HEK293T (cell line): ENCODE measurements around the gene CD200R1L.

Source experiments
- CTCF ChIA-PET: fragments of 350-600 bp; formaldehyde crosslinking; extraction: SDS; loops from one replicate; lab custom pipeline; 2021; ENCODE audit warnings: antibody characterized with exemption, inconsistent platforms; lab: Yijun Ruan, JAX
- POLR2A ChIA-PET: fragments of 350-600 bp; formaldehyde crosslinking; extraction: SDS; loops from one replicate; lab custom pipeline; 2020; ENCODE audit warnings: antibody characterized with exemption, inconsistent platforms; lab: Yijun Ruan, JAX
- DNase-seq: peaks from one replicate; pipeline ENCODE4 v3.0.0; 2012; ENCODE audit warnings: mixed read lengths; ENCODE audit errors: extremely low spot score
- ARNT ChIP-seq: fragments of 450-650 bp; IDR thresholded peaks from 2 replicates; pipeline ENCODE4 v1.6.1; 2017; ENCODE audit warnings: mild to moderate bottlenecking
- BHLHE40 ChIP-seq: fragments of 450-650 bp; IDR thresholded peaks from 2 replicates; pipeline ENCODE4 v1.6.1; 2016; ENCODE audit warnings: mild to moderate bottlenecking, moderate library complexity, borderline replicate concordance
- CTBP1 ChIP-seq: fragments of 450-650 bp; IDR thresholded peaks from 2 replicates; pipeline ENCODE4 v1.6.1; 2016; ENCODE audit warnings: borderline replicate concordance
- ELF4 ChIP-seq: fragments of 450-650 bp; IDR thresholded peaks from 2 replicates; pipeline ENCODE4 v1.6.1; 2017; ENCODE audit warnings: antibody characterized with exemption
- FOXA1 ChIP-seq: fragments of 450-650 bp; IDR thresholded peaks from 2 replicates; pipeline ENCODE4 v1.6.1; 2016; ENCODE audit warnings: mild to moderate bottlenecking
- FOXK2 ChIP-seq: fragments of 450-650 bp; IDR thresholded peaks from 2 replicates; pipeline ENCODE4 v1.6.1; 2016; ENCODE audit warnings: mild to moderate bottlenecking
- FOXM1 ChIP-seq: fragments of 450-650 bp; IDR thresholded peaks from 2 replicates; pipeline ENCODE4 v1.6.1; 2017; ENCODE audit warnings: mild to moderate bottlenecking, borderline replicate concordance
- HDGF ChIP-seq: fragments of 450-650 bp; IDR thresholded peaks from 2 replicates; pipeline ENCODE4 v1.6.1; 2017; ENCODE audit warnings: antibody characterized with exemption, borderline replicate concordance
- L3MBTL2 ChIP-seq: fragments of 450-650 bp; conservative IDR thresholded peaks from 2 replicates; pipeline ENCODE4 v1.6.1; 2016; ENCODE audit warnings: mild to moderate bottlenecking
- LEF1 ChIP-seq: fragments of 450-650 bp; IDR thresholded peaks from 2 replicates; pipeline ENCODE4 v1.6.1; 2017; ENCODE audit warnings: mild to moderate bottlenecking, borderline replicate concordance
- NFRKB ChIP-seq: fragments of 450-650 bp; IDR thresholded peaks from 2 replicates; pipeline ENCODE4 v1.6.1; 2016; ENCODE audit warnings: mild to moderate bottlenecking, moderate library complexity
- PKNOX1 ChIP-seq: fragments of 450-650 bp; IDR thresholded peaks from 2 replicates; pipeline ENCODE4 v1.6.1; 2016
- SP1 ChIP-seq: fragments of 450-650 bp; IDR thresholded peaks from 2 replicates; pipeline ENCODE4 v1.6.1; 2017
- SUZ12 ChIP-seq: fragments of 450-650 bp; IDR thresholded peaks from 2 replicates; pipeline ENCODE4 v1.6.1; 2016; ENCODE audit warnings: mild to moderate bottlenecking
- TARDBP ChIP-seq: fragments of 450-650 bp; IDR thresholded peaks from 2 replicates; pipeline ENCODE4 v1.6.1; 2016
- ZNF384 ChIP-seq: fragments of 450-650 bp; IDR thresholded peaks from 2 replicates; pipeline ENCODE4 v1.6.1; 2016

CD200R1L gene

GRCh38 chr3:112776836-112777235, 69.8 kb downstream of the CD200R1L start:
- CTCF ChIA-PET, result no interaction called here
- TF ChIP-seq FOXK2 (no peak), FOXA1 (no peak)
- no peak for DNase-seq
- POLR2A ChIA-PET, result no interaction called here

GRCh38 chr3:112776000-112776399, 70.7 kb downstream of the CD200R1L start:
- TF ChIP-seq LEF1, result no peak

GRCh38 chr3:112775011-112775742, 71.5 kb downstream of the CD200R1L start:
- CTCF ChIA-PET, result no interaction called here
- POLR2A ChIA-PET, result no interaction called here
- no peak for DNase-seq
- TF ChIP-seq HDGF (no peak), TARDBP (no peak), NFRKB (no peak), PKNOX1 (no peak), ZNF384 (no peak), LEF1 (no peak), FOXM1 (no peak), ELF4 (no peak), FOXA1 (no peak), CTBP1 (no peak), L3MBTL2 (no peak), SUZ12 (no peak), ARNT (no peak), FOXK2 (no peak), BHLHE40 (no peak), SP1 (no peak)

More at GRCh38 chr3:112776000-112776399, 70.7 kb downstream of the CD200R1L start:
- no peak for DNase-seq
- ChIA-PET CTCF (no interaction called here), POLR2A (no interaction called here)

- POLR2A ChIA-PET, result no interaction called here
- no peak for DNase-seq
These were observed 72.3 kb downstream of the CD200R1L start for GRCh38 chr3:112774293-112774926.

GRCh38 chr3:112773864-112774263, 72.8 kb downstream of the CD200R1L start:
- no peak for TF ChIP-seq SP1
- no peak for TF ChIP-seq FOXA1
- no peak for TF ChIP-seq TARDBP
- TF ChIP-seq SUZ12, result no peak
- no peak for TF ChIP-seq FOXK2
- no peak for TF ChIP-seq ELF4
- TF ChIP-seq FOXM1, result no peak
- TF ChIP-seq ARNT, result no peak
- no peak for TF ChIP-seq PKNOX1
- no peak for TF ChIP-seq BHLHE40
- TF ChIP-seq NFRKB, result no peak
- CTCF ChIA-PET, result interaction anchor here (0.6 kb wide), 1 partner anchor 24 kb away, joined by 3 read pairs; no protein-coding TSS in a partner anchor
- DNase-seq, result no peak
- POLR2A ChIA-PET, result no interaction called here

More at GRCh38 chr3:112774293-112774926, 72.3 kb downstream of the CD200R1L start:
- CTCF ChIA-PET, result no interaction called here
- TF ChIP-seq PKNOX1, result no peak
- no peak for TF ChIP-seq SUZ12
- no peak for TF ChIP-seq SP1
- no peak for TF ChIP-seq CTBP1
- no peak for TF ChIP-seq ARNT
- TF ChIP-seq ELF4, result no peak
- TF ChIP-seq NFRKB, result no peak
- no peak for TF ChIP-seq FOXA1
- TF ChIP-seq LEF1, result no peak
- TF ChIP-seq FOXM1, result no peak
- TF ChIP-seq FOXK2, result no peak
- TF ChIP-seq BHLHE40, result no peak
- TF ChIP-seq ZNF384, result no peak
- TF ChIP-seq L3MBTL2, result no peak
- TF ChIP-seq TARDBP, result no peak
- TF ChIP-seq HDGF, result no peak

GRCh38 chr3:112770951-112771350, 75.7 kb downstream of the CD200R1L start:
- TF ChIP-seq L3MBTL2 (no peak), SUZ12 (no peak), FOXA1 (no peak), HDGF (no peak), FOXK2 (no peak), PKNOX1 (no peak), ZNF384 (no peak), SP1 (no peak), FOXM1 (no peak), CTBP1 (no peak), ELF4 (no peak), BHLHE40 (no peak), TARDBP (no peak), LEF1 (no peak), NFRKB (no peak), ARNT (no peak)
- POLR2A ChIA-PET, result no interaction called here

More at GRCh38 chr3:112770951-112771350, 75.7 kb downstream of the CD200R1L start:
- CTCF ChIA-PET, result no interaction called here
- DNase-seq, result no peak
